HEK293 (cell line): ENCODE results near the gene CLIC2.
A peak's percentile ranks its signal among the peaks of the same experiment; 100 is the strongest.

Source experiments
- CTCF ChIA-PET: fragments of 350-600 bp; formaldehyde crosslinking; extraction: SDS; loops from one replicate; lab custom pipeline; 2021; ENCODE audit warnings: antibody characterized with exemption; lab: Yijun Ruan, JAX
- POLR2A ChIA-PET: fragments of 300-600 bp; formaldehyde crosslinking; extraction: SDS; loops from one replicate; lab custom pipeline; 2020; ENCODE audit warnings: antibody characterized with exemption, inconsistent platforms; lab: Yijun Ruan, JAX
- H3K27ac ChIP-seq: fragments of 200-500 bp; sonication (Bioruptor generic); 2 replicates; pipeline ENCODE4 v1.5.1; 2014; ENCODE audit warnings: low read depth, low read length, control low read depth, inconsistent platforms; ENCODE audit errors: extremely low read depth
- H3K36me3 ChIP-seq, 2 experiments: fragments of 200-500 bp in 1 of 2; sonication (Bioruptor generic) in 1 of 2; 1 replicate in 1 of 2; 2 replicates in 1 of 2; pipeline ENCODE4 v1.5.1; 2014 to 2017; ENCODE audit warnings: inconsistent platforms in 2 of 2, low read length in 2 of 2; ENCODE audit not compliant: control insufficient read depth in 2 of 2, insufficient read depth in 1 of 2
- H3K4me1 ChIP-seq: fragments of 200-500 bp; sonication (Bioruptor generic); 2 replicates; pipeline ENCODE4 v1.5.1; 2014; ENCODE audit warnings: mild to moderate bottlenecking, low read length, inconsistent platforms; ENCODE audit not compliant: control insufficient read depth, insufficient read depth
- H3K4me3 ChIP-seq: 2 replicates; pipeline ENCODE4 v1.5.1; 2011; ENCODE audit warnings: low read depth, mild to moderate bottlenecking, control low read depth, low read length, moderate library complexity
- H3K9me3 ChIP-seq: fragments of 200-500 bp; sonication (Bioruptor generic); 2 replicates; pipeline ENCODE4 v1.5.1; 2014; ENCODE audit warnings: low read depth, low read length, inconsistent platforms; ENCODE audit not compliant: control insufficient read depth, insufficient read depth
- GLI2 ChIP-seq: fragments of 450-650 bp; formaldehyde crosslinking; IDR thresholded peaks from 2 replicates; pipeline ENCODE4; 2017; ENCODE audit warnings: missing biosample characterization, missing genetic modification characterization, low read depth, borderline replicate concordance
- KLF17 ChIP-seq: fragments of 450-650 bp; formaldehyde crosslinking; IDR thresholded peaks from 2 replicates; pipeline ENCODE4 v1.5.1; 2016; ENCODE audit warnings: missing biosample characterization, missing genetic modification characterization
- PRDM6 ChIP-seq: fragments of 450-650 bp; formaldehyde crosslinking; IDR thresholded peaks from 2 replicates; pipeline ENCODE4 v1.5.1; 2017; ENCODE audit warnings: missing biosample characterization, missing genetic modification characterization
- TRIM28 ChIP-seq: IDR thresholded peaks from 2 replicates; pipeline ENCODE4 v1.6.1; 2011; ENCODE audit warnings: low read length, control low read depth, borderline replicate concordance
- ZBTB17 ChIP-seq: fragments of 450-650 bp; formaldehyde crosslinking; IDR thresholded peaks from 2 replicates; pipeline ENCODE4 v1.5.1; 2016; ENCODE audit warnings: missing biosample characterization, missing genetic modification characterization
- ZBTB26 ChIP-seq: fragments of 450-650 bp; formaldehyde crosslinking; optimal IDR thresholded peaks from 2 replicates; pipeline ENCODE3; 2016; ENCODE audit warnings: missing biosample characterization, mild to moderate bottlenecking, missing genetic modification characterization
- ZFHX2 ChIP-seq: fragments of 450-650 bp; formaldehyde crosslinking; conservative IDR thresholded peaks from 2 replicates; pipeline ENCODE4 v1.5.1; 2016; ENCODE audit warnings: missing biosample characterization, missing genetic modification characterization
- ZNF112 ChIP-seq: fragments of 450-650 bp; formaldehyde crosslinking; IDR thresholded peaks from 2 replicates; pipeline ENCODE4 v1.5.0; 2017; ENCODE audit warnings: missing biosample characterization, missing genetic modification characterization
- ZNF239 ChIP-seq: fragments of 450-650 bp; formaldehyde crosslinking; IDR thresholded peaks from 2 replicates; pipeline ENCODE4 v1.5.1; 2016; ENCODE audit warnings: missing biosample characterization, missing genetic modification characterization
- ZNF26 ChIP-seq: fragments of 450-650 bp; formaldehyde crosslinking; IDR thresholded peaks from 2 replicates; pipeline ENCODE4 v1.5.1; 2016; ENCODE audit warnings: missing biosample characterization, missing genetic modification characterization
- ZNF266 ChIP-seq: fragments of 450-650 bp; formaldehyde crosslinking; IDR thresholded peaks from 2 replicates; pipeline ENCODE4 v1.5.1; 2016; ENCODE audit warnings: missing biosample characterization, missing genetic modification characterization, low read depth
- ZNF664 ChIP-seq: fragments of 450-650 bp; formaldehyde crosslinking; IDR thresholded peaks from 2 replicates; pipeline ENCODE4 v1.5.1; 2016; ENCODE audit warnings: missing biosample characterization, missing genetic modification characterization
- ZNF777 ChIP-seq: fragments of 450-650 bp; formaldehyde crosslinking; IDR thresholded peaks from 2 replicates; pipeline ENCODE4 v1.5.1; 2017; ENCODE audit warnings: missing biosample characterization, missing genetic modification characterization, borderline replicate concordance
- ZNF785 ChIP-seq: fragments of 450-650 bp; formaldehyde crosslinking; IDR thresholded peaks from 2 replicates; pipeline ENCODE4 v1.5.1; 2016; ENCODE audit warnings: missing biosample characterization, missing genetic modification characterization
- ZNF837 ChIP-seq: fragments of 450-650 bp; formaldehyde crosslinking; IDR thresholded peaks from 2 replicates; pipeline ENCODE4 v1.5.1; 2016; ENCODE audit warnings: missing biosample characterization, missing genetic modification characterization
- ZSCAN4 ChIP-seq: fragments of 450-650 bp; formaldehyde crosslinking; IDR thresholded peaks from 2 replicates; pipeline ENCODE4 v1.5.1; 2017; ENCODE audit warnings: missing biosample characterization, missing genetic modification characterization
- ZSCAN5A ChIP-seq: fragments of 450-650 bp; formaldehyde crosslinking; IDR thresholded peaks from 2 replicates; pipeline ENCODE4 v1.5.1; 2016; ENCODE audit warnings: missing biosample characterization, missing genetic modification characterization

Gene CLIC2

GRCh38 chrX:155262970-155263754 lies 71.3 kb downstream of the CLIC2 start:
- no peak for TF ChIP-seq ZNF266 (tag by site-specific recombination)
- no peak for TF ChIP-seq ZSCAN4 (tag by site-specific recombination)
- no peak for TF ChIP-seq ZNF837 (tag by site-specific recombination)
- TF ChIP-seq KLF17 (tag by site-specific recombination): no peak
- no peak for TF ChIP-seq ZNF26 (tag by site-specific recombination)
- no peak for TF ChIP-seq ZNF112 (tag by site-specific recombination)
- TF ChIP-seq GLI2 (tag by site-specific recombination): no peak
- TF ChIP-seq TRIM28: no peak
- no peak for TF ChIP-seq ZBTB26
- TF ChIP-seq ZNF785 (tag by site-specific recombination): no peak
- no peak for TF ChIP-seq ZNF777 (tag by site-specific recombination)
- no peak for TF ChIP-seq ZSCAN5A (tag by site-specific recombination)
- 0 out of 2 replicates have a peak, but pooled peaks have one; percentile 14 for TF ChIP-seq ZBTB17 (tag by site-specific recombination)
- TF ChIP-seq ZNF239 (tag by site-specific recombination): no peak
- peak; percentile 77 for TF ChIP-seq ZNF664 (tag by site-specific recombination)
- TF ChIP-seq ZFHX2 (tag by site-specific recombination): no peak
- no peak for TF ChIP-seq PRDM6 (tag by site-specific recombination)
- H3K27ac ChIP-seq: no peak overlapping the region
- POLR2A ChIA-PET: no interaction called here
- H3K36me3 ChIP-seq: no peaks in the 10 kb centered on the region
- H3K4me1 ChIP-seq: no peaks in the 10 kb centered on the region
- no peaks in the 10 kb centered on the region; the same call in none of the 2 replicates for H3K9me3 ChIP-seq
- H3K4me3 ChIP-seq: no peak overlapping the region
- CTCF ChIA-PET: interaction anchor here (0.7 kb wide), 1 partner anchor 209 kb away, joined by 3 read pairs; no protein-coding TSS in a partner anchor
